ENCODE data around the gene C19orf25. TPM values are rescaled to one million over a fixed set of nuclear protein-coding genes. Genes with fewer than 3 reads are reported as not detected.

C19orf25 gene
- total RNA-seq, 1 experiment from 2014 or later, result 35.0 TPM

- ChIA-PET CTCF (no interaction called here), POLR2A (ENCODE audit: low non-redundant PET) (no interaction called here)
- BruUV-seq (replicated peaks), result no TSS peak
- intact Hi-C loops (cut with micrococcal nuclease; ENCODE audit: unreplicated experiment), result no loop called here
- Histone ChIP-seq H3K27ac (ENCODE audit: low read depth, low read length, poor library complexity, severe bottlenecking) (no peak overlapping the region), H3K4me1 (ENCODE audit: insufficient read depth, low read length, poor library complexity, severe bottlenecking) (no peaks in the 10 kb centered on the region), H3K9me3 (ENCODE audit: low read depth, low read length, poor library complexity, severe bottlenecking) (no peaks in the 10 kb centered on the region), H3K4me3 (ENCODE audit: low read depth, low read length, poor library complexity, severe bottlenecking) (no peak overlapping the region), H3K27me3 (replicated peaks; ENCODE audit: insufficient read depth, low read depth, low read length, poor library complexity) (peaks cover 6% of the 10 kb centered on the region), H3K36me3 (ENCODE audit: insufficient read depth, low read length, poor library complexity, severe bottlenecking) (no peaks in the 10 kb centered on the region)
- no peak for TF ChIP-seq CTCF (conservative IDR thresholded peaks at IDR 0.05; ENCODE audit: low read depth, low read length)
- no peak for TF ChIP-seq EZH2 (IDR thresholded peaks at IDR 0.05; ENCODE audit: borderline replicate concordance, low read depth, low read length, poor library complexity, severe bottlenecking)
- no peak for DNase-seq (ENCODE audit: low spot score)
Measured at GRCh38 chr19:1518471-1518870, 39.5 kb upstream of the C19orf25 start.

- H3K27ac ChIP-seq (ENCODE audit: low read depth, low read length, poor library complexity, severe bottlenecking), result no peak overlapping the region
- CTCF ChIA-PET, result no interaction called here
- no TSS peak for BruUV-seq (replicated peaks)
- DNase-seq (ENCODE audit: low spot score), result peak; percentile 45
- no peak overlapping the region for H3K4me3 ChIP-seq (ENCODE audit: low read depth, low read length, poor library complexity, severe bottlenecking)
- TF ChIP-seq CTCF (conservative IDR thresholded peaks at IDR 0.05; ENCODE audit: low read depth, low read length) (no peak), EZH2 (IDR thresholded peaks at IDR 0.05; ENCODE audit: borderline replicate concordance, low read depth, low read length, poor library complexity, severe bottlenecking) (no peak)
- no peaks in the 10 kb centered on the region for H3K4me1 ChIP-seq (ENCODE audit: insufficient read depth, low read length, poor library complexity, severe bottlenecking)
- POLR2A ChIA-PET (ENCODE audit: low non-redundant PET), result no interaction called here
- no peaks in the 10 kb centered on the region for H3K36me3 ChIP-seq (ENCODE audit: insufficient read depth, low read length, poor library complexity, severe bottlenecking)
- H3K9me3 ChIP-seq (ENCODE audit: low read depth, low read length, poor library complexity, severe bottlenecking), result no peaks in the 10 kb centered on the region
- H3K27me3 ChIP-seq (replicated peaks; ENCODE audit: insufficient read depth, low read depth, low read length, poor library complexity), result no peaks in the 10 kb centered on the region
- intact Hi-C loops (cut with micrococcal nuclease; ENCODE audit: unreplicated experiment), result no loop called here
Measured at GRCh38 chr19:1516395-1516753, 37.4 kb upstream of the C19orf25 start.

- H3K36me3 ChIP-seq (ENCODE audit: insufficient read depth, low read length, poor library complexity, severe bottlenecking), result no peaks in the 10 kb centered on the region
- intact Hi-C loops (cut with micrococcal nuclease; ENCODE audit: unreplicated experiment), result no loop called here
- H3K4me3 ChIP-seq (ENCODE audit: low read depth, low read length, poor library complexity, severe bottlenecking), result no peak overlapping the region
- POLR2A ChIA-PET (ENCODE audit: low non-redundant PET), result no interaction called here
- CTCF ChIA-PET, result no interaction called here
- peaks cover 6% of the 10 kb centered on the region for H3K4me1 ChIP-seq (ENCODE audit: insufficient read depth, low read length, poor library complexity, severe bottlenecking)
- no peaks in the 10 kb centered on the region for H3K27me3 ChIP-seq (replicated peaks; ENCODE audit: insufficient read depth, low read depth, low read length, poor library complexity)
- no TSS peak for BruUV-seq (replicated peaks)
- no peak for DNase-seq (ENCODE audit: low spot score)
- H3K27ac ChIP-seq (ENCODE audit: low read depth, low read length, poor library complexity, severe bottlenecking), result no peak overlapping the region
- H3K9me3 ChIP-seq (ENCODE audit: low read depth, low read length, poor library complexity, severe bottlenecking), result no peaks in the 10 kb centered on the region
- no peak for TF ChIP-seq CTCF (conservative IDR thresholded peaks at IDR 0.05; ENCODE audit: low read depth, low read length)
- no peak for TF ChIP-seq EZH2 (IDR thresholded peaks at IDR 0.05; ENCODE audit: borderline replicate concordance, low read depth, low read length, poor library complexity, severe bottlenecking)
Measured at GRCh38 chr19:1514986-1515721, 36.1 kb upstream of the C19orf25 start.
